H1 (cell line): ENCODE results near the gene CSPG5. TPM values are rescaled to one million over a fixed set of nuclear protein-coding genes. Genes with fewer than 3 reads are reported as not detected.

Source experiments
- CTCF ChIA-PET: fragments of 300-600 bp; sonication (Branson Sonifier 250); formaldehyde crosslinking; loops from one replicate; lab custom pipeline; 2021; ENCODE audit not compliant: partially characterized antibody; lab: Charles Lee
- POLR2A ChIA-PET: fragments of 300-600 bp; sonication (Branson Sonifier 250); formaldehyde crosslinking; loops from one replicate; lab custom pipeline; 2021; ENCODE audit warnings: inconsistent platforms; ENCODE audit not compliant: partially characterized antibody; lab: Charles Lee
- DNase-seq, 2 experiments: peaks; one replicate each; pipeline versions ENCODE4 v3.0.0 to v3.0.0-alpha.2; 2010 to 2022; ENCODE audit warnings: low spot score in 2 of 2, low read depth in 1 of 2, mixed read lengths in 1 of 2
- FAIRE-seq: peaks from 2 replicates; lab custom pipeline; 2011; peaks lifted over from hg19 to GRCh38; lab: Jason Lieb, UNC
- H2AFZ ChIP-seq: 2 replicates; pipeline ENCODE4 v1.8.1; 2012; ENCODE audit warnings: low read length, inconsistent platforms
- H2AK5ac ChIP-seq: 2 replicates; pipeline ENCODE4 v1.6.1; 2013; ENCODE audit warnings: low read depth, low read length
- H2BK120ac ChIP-seq: replicated peaks from 2 replicates; pipeline ENCODE3; 2013; ENCODE audit warnings: low read depth, low read length, inconsistent platforms
- H2BK12ac ChIP-seq: 2 replicates; pipeline ENCODE4 v1.6.1; 2013; ENCODE audit warnings: low read depth, low read length
- H2BK15ac ChIP-seq: 2 replicates; pipeline ENCODE4 v1.6.1; 2013; ENCODE audit warnings: low read length
- H2BK20ac ChIP-seq: 2 replicates; pipeline ENCODE4 v1.6.1; 2013; ENCODE audit warnings: low read length
- H2BK5ac ChIP-seq: 2 replicates; pipeline ENCODE4 v1.6.1; 2013; ENCODE audit warnings: low read depth, low read length
- H3K14ac ChIP-seq: 2 replicates; pipeline ENCODE4 v1.6.1; 2013; ENCODE audit warnings: inconsistent platforms; ENCODE audit not compliant: insufficient read length
- H3K18ac ChIP-seq: 2 replicates; pipeline ENCODE4 v1.6.1; 2013; ENCODE audit warnings: low read length; ENCODE audit errors: extremely low read depth
- H3K23ac ChIP-seq: 2 replicates; pipeline ENCODE4 v1.6.1; 2013; ENCODE audit warnings: inconsistent platforms; ENCODE audit not compliant: insufficient read length
- H3K23me2 ChIP-seq: 2 replicates; pipeline ENCODE4 v1.6.1; 2013; ENCODE audit warnings: low read depth, low read length
- H3K27ac ChIP-seq: 2 replicates; pipeline ENCODE4 v1.6.1; 2011; ENCODE audit warnings: low read depth, low read length, inconsistent platforms
- H3K27me3 ChIP-seq, 4 experiments: replicated peaks in 1 of 4; 1 replicate in 1 of 4; 2 replicates in 3 of 4; pipeline versions ENCODE4 v1.6.1 to v1.8.1; 2011 to 2013; ENCODE audit warnings: low read length in 3 of 4, mild to moderate bottlenecking in 3 of 4, inconsistent platforms in 2 of 4, mixed read lengths in 2 of 4, moderate library complexity in 1 of 4; ENCODE audit not compliant: control insufficient read depth in 3 of 4, insufficient read depth in 3 of 4; ENCODE audit errors: extremely low read depth in 1 of 4
- H3K36me3 ChIP-seq, 4 experiments: 2 replicates each; pipeline versions ENCODE4 v1.6.1 to v1.8.1; 2011 to 2013; ENCODE audit warnings: mild to moderate bottlenecking in 4 of 4, low read length in 3 of 4, moderate library complexity in 2 of 4, control low read depth in 1 of 4, inconsistent platforms in 1 of 4; ENCODE audit not compliant: insufficient read depth in 4 of 4, control insufficient read depth in 2 of 4
- H3K4ac ChIP-seq: replicated peaks from 2 replicates; pipeline ENCODE3; 2013; ENCODE audit warnings: low read length, low read depth, mixed read lengths, inconsistent platforms; ENCODE audit not compliant: insufficient read length
- H3K4me1 ChIP-seq, 4 experiments: replicated peaks in 1 of 4; 1 replicate in 1 of 4; 2 replicates in 3 of 4; pipeline versions ENCODE4 v1.6.1 to v1.8.1; 2011 to 2013; ENCODE audit warnings: low read length in 3 of 4, inconsistent platforms in 2 of 4, mixed read lengths in 1 of 4; ENCODE audit not compliant: insufficient read depth in 4 of 4, control insufficient read depth in 3 of 4
- H3K4me2 ChIP-seq, 2 experiments: 2 replicates each; pipeline versions ENCODE4 v1.6.1 to v1.8.1; 2011 to 2013; ENCODE audit warnings: low read depth in 2 of 2, low read length in 2 of 2, control low read depth in 1 of 2, inconsistent platforms in 1 of 2, mild to moderate bottlenecking in 1 of 2; ENCODE audit not compliant: insufficient read depth in 1 of 2
- H3K4me3 ChIP-seq, 4 experiments: fragments of 200-600, 300-600 bp in 1 of 4; sonication (generic), shearing (Covaris generic), sonication (Bioruptor Twin) in 1 of 4; 2 replicates each; pipeline versions ENCODE4 v1.5.1 to v1.8.1; 2011 to 2016; ENCODE audit warnings: low read length in 4 of 4, low read depth in 3 of 4, control low read depth in 2 of 4, inconsistent platforms in 2 of 4, mild to moderate bottlenecking in 2 of 4, mixed read lengths in 1 of 4, moderate library complexity in 1 of 4; ENCODE audit not compliant: insufficient read depth in 2 of 4; ENCODE audit errors: extremely low read depth in 1 of 4
- H3K56ac ChIP-seq: replicated peaks from 2 replicates; pipeline ENCODE3; 2013; ENCODE audit warnings: low read depth, mild to moderate bottlenecking, mixed read lengths, low read length, inconsistent platforms; ENCODE audit not compliant: insufficient read length
- H3K79me1 ChIP-seq: 2 replicates; pipeline ENCODE4 v1.6.1; 2013; ENCODE audit warnings: low read depth, low read length, control low read depth
- H3K79me2 ChIP-seq, 2 experiments: 2 replicates each; pipeline versions ENCODE4 v1.6.1 to v1.8.1; 2012 to 2013; ENCODE audit warnings: low read length in 2 of 2, mild to moderate bottlenecking in 2 of 2, inconsistent platforms in 1 of 2; ENCODE audit not compliant: insufficient read depth in 2 of 2, control insufficient read depth in 1 of 2
- H3K9ac ChIP-seq, 4 experiments: replicated peaks in 1 of 4; 1 replicate in 1 of 4; 2 replicates in 3 of 4; pipeline versions ENCODE4 v1.6.1 to v1.8.1; 2011 to 2013; ENCODE audit warnings: low read depth in 3 of 4, low read length in 3 of 4, control low read depth in 2 of 4, mild to moderate bottlenecking in 2 of 4, moderate library complexity in 2 of 4, inconsistent platforms in 1 of 4; ENCODE audit errors: extremely low read depth in 1 of 4
- H3K9me3 ChIP-seq, 2 experiments: 2 replicates each; pipeline versions ENCODE4 v1.6.1 to v1.8.1; 2012 to 2013; ENCODE audit warnings: mild to moderate bottlenecking in 2 of 2, moderate library complexity in 2 of 2, control low read depth in 1 of 2, inconsistent platforms in 1 of 2, low read depth in 1 of 2, low read length in 1 of 2, mixed read lengths in 1 of 2; ENCODE audit not compliant: insufficient read depth in 2 of 2
- H4K20me1 ChIP-seq, 2 experiments: replicated peaks in 1 of 2; 2 replicates each; pipeline versions ENCODE3 to v1.8.1; 2011 to 2013; ENCODE audit warnings: inconsistent platforms in 2 of 2, low read length in 2 of 2, mild to moderate bottlenecking in 1 of 2; ENCODE audit not compliant: insufficient read depth in 2 of 2, control insufficient read depth in 1 of 2
- H4K5ac ChIP-seq: 2 replicates; pipeline ENCODE4 v1.6.1; 2013; ENCODE audit warnings: low read length, low read depth, mixed read lengths, inconsistent platforms; ENCODE audit not compliant: insufficient read length
- H4K8ac ChIP-seq: 2 replicates; pipeline ENCODE4 v1.8.0; 2013; ENCODE audit warnings: mild to moderate bottlenecking, moderate library complexity, low read length, inconsistent platforms; ENCODE audit not compliant: insufficient read depth; ENCODE audit errors: extremely low read depth
- H4K91ac ChIP-seq: replicated peaks from 2 replicates; pipeline ENCODE3; 2013; ENCODE audit warnings: low read length, mixed read lengths, inconsistent platforms; ENCODE audit not compliant: insufficient read length
- BACH1 ChIP-seq: IDR thresholded peaks from 2 replicates; pipeline ENCODE4 v1.6.1; 2012; ENCODE audit warnings: low read length, improper control_type of control experiment
- KDM5A ChIP-seq: fragments of 200-600 bp; IDR thresholded peaks from 2 replicates; pipeline ENCODE4 v1.7.1; 2012; ENCODE audit warnings: mild to moderate bottlenecking, low read length, inconsistent platforms, mixed read lengths
- MAFK ChIP-seq: IDR thresholded peaks from 2 replicates; pipeline ENCODE4 v1.6.1; 2012; ENCODE audit warnings: low read depth, mild to moderate bottlenecking, improper control_type of control experiment, low read length
- POLR2A ChIP-seq, 2 experiments: IDR thresholded peaks; 1 replicate in 1 of 2; 2 replicates in 1 of 2; pipeline ENCODE4 v1.6.1; 2011; ENCODE audit warnings: low read depth in 2 of 2, low read length in 2 of 2, mild to moderate bottlenecking in 2 of 2; ENCODE audit errors: control extremely low read depth in 1 of 2
- RBBP5 ChIP-seq: IDR thresholded peaks from 2 replicates; pipeline ENCODE4 v1.7.1; 2012; ENCODE audit warnings: low read depth, mild to moderate bottlenecking, inconsistent platforms, low read length, moderate library complexity, borderline replicate concordance
- RFX5 ChIP-seq: IDR thresholded peaks from 2 replicates; pipeline ENCODE4 v1.6.1; 2011; ENCODE audit warnings: low read depth, low read length, improper control_type of control experiment, borderline replicate concordance
- RNF2 ChIP-seq: fragments of 200-900, 300-1000 bp; sonication (generic); IDR thresholded peaks from 2 replicates; pipeline ENCODE4 v1.7.1; 2016; ENCODE audit warnings: borderline replicate concordance, low read depth, mild to moderate bottlenecking, antibody characterized with exemption, low read length; ENCODE audit not compliant: poor library complexity, severe bottlenecking; ENCODE audit errors: missing control alignments
- SP1 ChIP-seq: IDR thresholded peaks from 2 replicates; pipeline ENCODE4 v1.6.1; 2011; ENCODE audit warnings: low read depth, low read length
- TAF1 ChIP-seq: IDR thresholded peaks from 2 replicates; pipeline ENCODE4 v1.6.1; 2011; ENCODE audit warnings: mild to moderate bottlenecking, low read depth, low read length
- USF2 ChIP-seq: IDR thresholded peaks from 2 replicates; pipeline ENCODE4 v1.6.1; 2011; ENCODE audit warnings: low read length, improper control_type of control experiment
- WGBS, 2 experiments: shearing (Covaris generic) in 1 of 2; methylation state at CpG; one replicate each; pipeline versions ENCODE4 v1.1.6 to v1.1.7; 2013 to 2015; ENCODE audit warnings: low lambda C conversion rate in 2 of 2, mixed read lengths in 2 of 2, inconsistent platforms in 1 of 2, low coverage in 1 of 2, missing lambda C conversion rate in 1 of 2; ENCODE audit not compliant: insufficient replicate concordance in 2 of 2, insufficient coverage in 1 of 2, insufficient read length in 1 of 2; ENCODE audit errors: extremely low coverage in 1 of 2, missing lambda C conversion rate in 1 of 2; 5-methylcytosine and 5-hydroxymethylcytosine counted together
- polyA plus RNA-seq, 7 experiments: library from polyadenylated mRNA; depleted of rRNA in 3 of 7; stranded (reverse) in 5 of 7; unstranded in 2 of 7; fragments of >200 nt in 5 of 7; fragments of 200-250 nt in 2 of 7; gene quantifications; 1 replicate in 5 of 7; 2 replicates in 1 of 7; 4 replicates in 1 of 7; pipeline versions ENCODE4 v1.2.1 to v1.2.3, GENCODE V29; 2011 to 2013; ENCODE audit warnings: missing spikeins in 2 of 7, mixed read lengths in 2 of 7
- total RNA-seq: library from RNA; stranded (reverse); fragmentation: NEBNext Ultra II Directional; extraction: Animal tissue kit (Norgen Biotek cat#: 25700); gene quantifications from 2 replicates; pipeline ENCODE4 v1.2.1, GENCODE V29; 2021

Gene CSPG5
- total and polyA plus RNA-seq, 2 of the 8 experiments (the other 6 are each of a cell fraction or from before 2014, with no cell fraction given), result 2.1 to 7.4 TPM

GRCh38 chr3:47567149-47567548 is 11.5 kb downstream of the CSPG5 start:
- Histone ChIP-seq H2BK15ac (no peak overlapping the region), H2BK120ac (no peak overlapping the region), H4K5ac (no peak overlapping the region), H4K20me1 (no peaks in the 10 kb centered on the region), H3K4me2 (no peak overlapping the region), H2BK12ac (no peak overlapping the region), H3K27me3 (no peaks in the 10 kb centered on the region; a peak in 1 of 7 replicates), H3K4me1 (peaks cover 0 to 3% (median 0%) of the 10 kb centered on the region in 4 experiments; a peak in 1 of 7 replicates), H3K27ac (no peak overlapping the region), H3K79me1 (no peaks in the 10 kb centered on the region), H2AK5ac (no peak overlapping the region), H3K56ac (no peak overlapping the region), H2BK20ac (no peak overlapping the region), H3K4ac (no peak overlapping the region), H3K36me3 (no peaks in the 10 kb centered on the region), H3K18ac (no peak overlapping the region), H3K14ac (no peak overlapping the region), H4K8ac (no peak overlapping the region), H4K91ac (no peak overlapping the region), H2AFZ (no peak overlapping the region), H3K23ac (no peak overlapping the region), H2BK5ac (no peak overlapping the region), H3K4me3 (no peak overlapping the region), H3K9me3 (no peaks in the 10 kb centered on the region), H3K9ac (no peak overlapping the region), H3K23me2 (no peaks in the 10 kb centered on the region), H3K79me2 (no peaks in the 10 kb centered on the region)
- TF ChIP-seq RNF2, result no peak
- no peak for TF ChIP-seq USF2
- TF ChIP-seq POLR2A (IDR thresholded peaks at IDR 0.05; ENCODE audit: control extremely low read depth in 1 of 2, low read depth in 2 of 2, low read length in 2 of 2), result no peak
- TF ChIP-seq BACH1, result no peak
- no peak for TF ChIP-seq KDM5A
- TF ChIP-seq SP1, result no peak
- TF ChIP-seq TAF1, result no peak
- no peak for TF ChIP-seq MAFK
- no peak for TF ChIP-seq RFX5
- no peak for TF ChIP-seq RBBP5
- CTCF ChIA-PET, result interaction anchor here (1.0 to 3.4 kb wide), 6 partner anchors 8 to 126 kb away, joined by 3 to 20 read pairs (median 5); no protein-coding TSS in a partner anchor
- POLR2A ChIA-PET, result no interaction called here
- DNase-seq, result no peak
- WGBS, 2 experiments, result 90% methylated on average over 4 of the region's 4 CpGs; no CpG with 5 or more reads in 1 of the 2 experiments
- FAIRE-seq, result no peak
